ENCODE results near the gene TRIM54. TPM values are rescaled to one million over a fixed set of nuclear protein-coding genes. Genes with fewer than 3 reads are reported as not detected.
"Not testable (repeated sequence)": the region's sequence is repeated elsewhere in the genome, so short reads cannot be mapped to it uniquely, and the experiment has no call there.

TRIM54 gene
- total RNA-seq, 1 experiment from 2014 or later = 2.1 TPM

DNA sequence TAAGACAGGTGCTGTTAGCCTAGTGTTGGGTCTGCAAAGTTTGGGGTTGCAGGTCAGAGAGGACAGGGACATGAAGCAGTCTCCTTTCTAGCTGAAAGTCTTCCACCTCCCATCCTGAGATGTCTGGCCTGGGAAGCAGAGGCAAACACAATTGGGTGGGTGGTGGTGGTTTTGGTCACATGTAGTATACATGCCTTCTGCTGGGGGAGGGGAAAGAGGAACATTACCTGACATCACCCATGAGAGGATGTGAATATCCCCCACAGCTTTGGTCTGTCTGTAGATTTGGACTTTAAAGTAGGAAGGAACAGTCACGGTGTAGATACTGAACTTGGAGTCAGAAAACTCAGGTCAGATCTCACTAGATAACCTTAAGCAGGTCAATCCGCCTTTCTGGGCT lies 11.6 kb upstream of the TRIM54 start:
- Histone ChIP-seq H3K4me3 (no peak overlapping the region), H3K9me3 (no peaks in the 10 kb centered on the region), H3K27me3 (peaks cover under 1% of the 10 kb centered on the region; the same call in 1 of the 2 replicates), H3K36me3 (no peaks in the 10 kb centered on the region)
- DNase-seq = no peak

GRCh38 chr2:27271631-27272340 lies 10.4 kb upstream of the TRIM54 start:
- H3K9me3 ChIP-seq = no peaks in the 10 kb centered on the region
- no peaks in the 10 kb centered on the region for H3K36me3 ChIP-seq
- no peak for DNase-seq
- H3K4me3 ChIP-seq = no peak overlapping the region
- H3K27me3 ChIP-seq = no peaks in the 10 kb centered on the region

GRCh38 chr2:27272537-27273522 lies 9.4 kb upstream of the TRIM54 start:
- H3K36me3 ChIP-seq, H3K9me3 ChIP-seq, DNase-seq, H3K27me3 ChIP-seq, H3K4me3 ChIP-seq: not testable (repeated sequence)

- no peaks in the 10 kb centered on the region for H3K9me3 ChIP-seq
- DNase-seq = no peak
- no peak within 1 kb of the TSS for H3K4me3 ChIP-seq
- H3K36me3 ChIP-seq = no peaks in the 10 kb centered on the region
- H3K27me3 ChIP-seq = no peaks in the 10 kb centered on the region
Measured at GRCh38 chr2:27275211-27276150, 6.7 kb upstream of the TRIM54 start, which contains the start of gene DNAJC5G. Gene DNAJC5G, plus strand, starts transcription at chr2:27275433. Its CDS starts 1,296 bp downstream, at chr2:27276729.

DNA sequence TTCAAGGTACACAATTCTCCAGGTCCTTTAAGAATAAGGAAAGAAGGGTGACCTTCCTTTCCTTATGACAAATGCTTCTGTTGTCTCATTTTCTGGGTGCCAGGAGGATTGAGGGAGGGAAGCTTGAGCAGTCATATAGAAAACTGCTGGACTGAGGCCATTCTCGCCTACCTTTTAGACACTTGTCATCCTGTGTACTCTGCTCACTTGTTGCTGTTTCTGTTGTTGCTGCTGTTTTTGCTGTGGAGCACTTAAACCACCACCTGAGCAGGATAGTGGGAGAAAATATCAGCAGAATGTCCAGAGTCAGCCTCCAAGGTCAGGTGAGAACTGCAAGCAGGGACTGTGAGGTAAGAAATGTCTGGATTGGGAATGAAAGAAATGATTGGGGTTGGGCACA lies 4.2 kb upstream of the TRIM54 start:
- no peak for DNase-seq
- Histone ChIP-seq H3K27me3 (no peaks in the 10 kb centered on the region), H3K36me3 (no peaks in the 10 kb centered on the region), H3K4me3 (no peak overlapping the region), H3K9me3 (no peaks in the 10 kb centered on the region)

DNA sequence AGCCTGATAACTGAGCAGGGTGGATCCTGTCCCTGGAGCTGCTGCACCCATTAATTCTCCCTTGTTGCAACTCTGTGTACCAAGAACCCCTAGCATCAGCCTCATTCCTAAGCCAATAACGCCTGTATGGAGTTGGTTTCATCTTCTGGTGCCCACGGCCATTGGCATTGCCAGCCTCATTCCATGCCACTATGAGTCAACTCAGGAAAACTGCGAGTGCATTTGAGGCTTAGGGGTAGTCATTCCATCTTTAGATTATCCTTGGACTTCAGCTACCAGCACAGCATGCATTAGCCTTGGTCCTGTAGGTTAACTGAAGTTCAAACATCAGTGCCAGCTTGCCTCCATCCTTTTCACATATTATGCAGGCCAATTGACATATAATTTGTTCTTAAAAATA lies 1.4 kb upstream of the TRIM54 start:
- no peaks in the 10 kb centered on the region for H3K27me3 ChIP-seq
- no peaks in the 10 kb centered on the region for H3K36me3 ChIP-seq
- no peaks in the 10 kb centered on the region for H3K9me3 ChIP-seq
- H3K4me3 ChIP-seq = no peak overlapping the region
- peak; percentile 61 for DNase-seq

DNA sequence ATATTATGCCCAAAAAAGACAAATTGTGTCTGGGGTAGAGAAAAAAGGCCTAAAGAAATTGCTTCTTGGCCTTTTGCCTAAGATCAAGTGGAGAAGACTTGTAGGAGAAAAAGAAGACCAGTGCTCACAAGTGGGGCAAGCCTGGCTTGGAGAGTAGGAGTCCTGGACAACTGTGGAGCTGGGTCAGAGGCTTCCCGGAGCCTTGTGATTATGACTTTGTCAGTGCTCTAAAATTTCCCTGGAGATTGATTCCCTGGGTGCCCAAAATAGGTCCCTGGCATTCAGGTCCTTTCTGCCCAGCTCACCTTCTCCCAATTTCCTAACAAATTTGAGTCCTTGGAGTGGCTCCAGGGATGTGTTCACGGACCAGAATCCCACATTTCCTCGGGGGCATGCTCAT lies 787 bp upstream of the TRIM54 start:
- Histone ChIP-seq H3K9me3 (no peaks in the 10 kb centered on the region), H3K36me3 (no peaks in the 10 kb centered on the region), H3K27me3 (no peaks in the 10 kb centered on the region), H3K4me3 (no peak overlapping the region)
- DNase-seq = no peak

DNA sequence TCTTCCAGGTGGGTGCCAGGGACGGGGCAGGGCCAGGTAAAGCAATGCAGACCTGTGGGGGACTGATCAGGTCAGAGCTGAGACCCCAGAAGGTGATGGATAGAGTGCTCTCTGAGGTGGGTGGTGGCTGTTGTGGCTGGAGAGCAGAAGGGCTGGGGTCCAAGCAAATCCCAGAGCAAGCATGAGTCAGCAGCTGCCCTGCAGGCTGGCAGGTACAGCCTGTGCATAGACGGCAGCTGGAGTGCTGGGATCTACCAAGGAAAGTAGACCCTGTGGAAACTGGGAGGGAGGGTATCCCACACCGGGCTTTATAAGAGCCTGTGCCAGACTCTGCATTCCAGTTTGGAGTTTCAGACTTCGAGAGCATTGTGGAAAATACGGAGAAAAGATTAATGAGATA lies 663 bp downstream of the TRIM54 start:
- Histone ChIP-seq H3K36me3 (no peaks in the 10 kb centered on the region), H3K27me3 (no peaks in the 10 kb centered on the region), H3K4me3 (no peak overlapping the region), H3K9me3 (no peaks in the 10 kb centered on the region)
- DNase-seq = no peak

- H3K36me3 ChIP-seq = no peaks in the 10 kb centered on the region
- no peaks in the 10 kb centered on the region for H3K27me3 ChIP-seq
- DNase-seq = no peak
- H3K4me3 ChIP-seq = no peak overlapping the region
- H3K9me3 ChIP-seq = no peaks in the 10 kb centered on the region
Measured at GRCh38 chr2:27284996-27285395, 2.8 kb downstream of the TRIM54 start.

DNA sequence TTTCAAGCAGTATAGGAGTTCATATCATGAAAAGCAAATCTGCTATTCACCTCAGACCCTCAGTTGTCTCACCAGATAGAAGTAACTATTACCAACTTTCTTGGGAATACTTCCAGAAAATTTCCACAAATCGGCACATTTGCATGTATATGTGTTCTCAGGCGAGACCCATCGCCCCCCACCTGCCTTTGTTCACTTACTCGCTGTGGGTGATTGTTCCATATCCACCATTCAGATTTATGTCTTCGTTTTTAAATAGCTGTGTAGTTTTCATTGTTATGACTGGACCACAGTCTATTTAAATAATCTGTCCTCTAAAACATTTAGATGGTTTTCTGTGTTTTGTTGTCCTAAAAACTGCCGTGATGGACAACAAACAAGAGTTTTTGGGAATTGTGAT lies 3.3 kb downstream of the TRIM54 start:
- Histone ChIP-seq H3K36me3 (no peaks in the 10 kb centered on the region), H3K9me3 (no peaks in the 10 kb centered on the region), H3K4me3 (no peak overlapping the region), H3K27me3 (no peaks in the 10 kb centered on the region)
- DNase-seq = no peak

GRCh38 chr2:27288610-27289009 lies 6.4 kb downstream of the TRIM54 start:
- DNase-seq = no peak
- Histone ChIP-seq H3K27me3 (no peaks in the 10 kb centered on the region), H3K36me3 (no peaks in the 10 kb centered on the region), H3K4me3 (no peak overlapping the region), H3K9me3 (no peaks in the 10 kb centered on the region)

DNA sequence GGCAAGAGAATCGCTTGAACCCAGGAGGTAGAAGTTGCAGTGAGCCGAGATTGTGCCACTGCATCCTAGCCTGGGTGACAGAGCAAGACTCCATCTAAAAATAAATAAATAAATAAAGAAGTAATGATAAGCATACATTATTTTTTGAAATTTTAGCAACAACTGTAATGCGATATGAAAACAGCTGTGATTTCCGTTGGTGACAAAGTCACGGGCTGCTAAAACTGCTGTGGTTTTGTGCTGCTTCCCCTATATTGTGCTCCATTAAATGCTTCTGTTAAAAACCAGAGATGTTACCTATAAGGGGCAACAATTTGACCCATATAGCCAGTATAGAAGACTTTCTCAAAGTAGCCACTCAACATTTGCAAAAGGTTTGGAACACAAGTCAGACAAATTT lies 8.3 kb downstream of the TRIM54 start:
- H3K36me3 ChIP-seq = no peaks in the 10 kb centered on the region
- no peaks in the 10 kb centered on the region for H3K9me3 ChIP-seq
- no peak for DNase-seq
- H3K4me3 ChIP-seq = no peak overlapping the region
- H3K27me3 ChIP-seq = no peaks in the 10 kb centered on the region

GRCh38 chr2:27291865-27292264 lies 9.6 kb downstream of the TRIM54 start:
- Histone ChIP-seq H3K4me3 (no peak overlapping the region), H3K9me3 (no peaks in the 10 kb centered on the region), H3K36me3 (no peaks in the 10 kb centered on the region), H3K27me3 (no peaks in the 10 kb centered on the region)
- DNase-seq = no peak

DNA sequence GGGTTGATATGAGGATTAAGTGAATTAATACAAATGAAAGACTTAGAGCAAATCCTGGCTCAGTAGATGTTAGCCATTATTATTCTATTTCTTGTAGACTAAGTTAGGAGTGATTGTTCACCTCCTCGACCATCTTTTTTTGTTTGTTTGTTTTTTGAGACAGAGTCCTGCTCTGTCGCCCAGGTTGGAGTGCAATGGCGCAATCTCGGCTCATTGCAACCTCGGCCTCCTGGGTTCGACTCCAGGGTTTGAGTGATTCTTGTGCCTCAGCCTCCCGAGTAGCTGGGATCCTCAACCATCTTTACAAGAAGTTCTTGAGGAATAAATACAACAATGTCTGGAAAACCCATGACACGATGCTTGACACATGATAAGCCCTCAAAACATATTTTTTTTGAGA lies 12.7 kb downstream of the TRIM54 start:
- H3K4me3 ChIP-seq = no peak overlapping the region
- no peak for DNase-seq
- H3K9me3 ChIP-seq = no peaks in the 10 kb centered on the region

DNA sequence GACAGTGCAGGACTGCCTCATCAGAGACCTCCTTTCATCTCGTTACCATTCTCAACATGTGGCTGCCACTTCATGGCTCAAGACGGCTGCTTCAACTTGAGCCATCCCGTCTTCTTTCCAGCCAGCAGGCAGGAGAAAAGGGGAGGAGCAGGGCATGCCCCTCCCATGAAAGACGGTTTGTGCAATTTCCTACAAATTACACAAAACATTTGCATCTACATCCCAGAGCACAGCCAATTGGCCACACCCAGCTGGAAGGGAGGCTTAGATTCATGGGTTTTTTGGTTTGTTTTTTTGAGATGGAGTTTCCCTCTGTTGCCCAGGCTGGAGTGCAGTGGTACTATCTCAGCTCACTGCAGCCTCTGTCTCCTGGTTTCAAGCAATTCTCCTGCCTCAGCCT lies 14.3 kb downstream of the TRIM54 start:
- H3K9me3 ChIP-seq = no peaks in the 10 kb centered on the region
- no peak for DNase-seq
- no peaks in the 10 kb centered on the region for H3K27me3 ChIP-seq
- H3K4me3 ChIP-seq = no peak overlapping the region
- no peaks in the 10 kb centered on the region for H3K36me3 ChIP-seq

More for the DNA sequence above, 12.7 kb downstream of the TRIM54 start:
- Histone ChIP-seq H3K36me3 (no peaks in the 10 kb centered on the region), H3K27me3 (no peaks in the 10 kb centered on the region)

DNA sequence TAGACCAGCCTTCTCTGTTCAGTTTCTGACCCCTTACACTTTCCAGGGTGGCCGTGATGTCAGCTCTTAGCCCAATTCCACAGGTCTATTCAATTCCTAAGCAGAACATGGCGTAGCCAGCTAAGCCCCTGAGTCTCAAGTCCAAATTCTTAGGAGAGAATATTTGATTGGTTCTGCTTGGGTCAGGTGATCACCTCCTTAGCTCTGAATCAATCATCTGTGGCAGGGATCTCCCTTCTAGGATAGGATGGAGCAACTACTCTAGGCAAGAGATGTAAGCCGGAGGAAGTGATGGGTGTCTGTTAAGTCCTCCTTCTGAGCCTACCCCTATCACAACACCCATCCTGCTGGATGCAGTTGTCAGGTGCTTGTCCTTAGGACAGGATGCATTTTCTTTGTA lies 15.0 kb downstream of the TRIM54 start:
- Histone ChIP-seq H3K9me3 (no peaks in the 10 kb centered on the region), H3K36me3 (no peaks in the 10 kb centered on the region), H3K4me3 (no peak overlapping the region), H3K27me3 (no peaks in the 10 kb centered on the region)
- DNase-seq = no peak
